Measurements from ENCODE around the gene HMCN2.

GRCh38 chr9:130265431-130266235, at the start of gene HMCN2:
- no peak for TF ChIP-seq CTCF (IDR thresholded peaks at IDR 0.05)
- TF ChIP-seq POLR2A (IDR thresholded peaks at IDR 0.05), result no peak

All from prostate gland (tissue), 2 donors.